Breast epithelium (tissue), 3 donors: ENCODE measurements around the gene CABP5.

Source experiments
- CTCF ChIP-seq, 3 donors: fragments of 450-650 bp; IDR thresholded peaks; one replicate each; pipeline ENCODE4 v1.5.1; 2016 to 2017; ENCODE audit warnings: antibody characterized with exemption in 3 of 3, mild to moderate bottlenecking in 3 of 3, moderate library complexity in 3 of 3
- POLR2A ChIP-seq: fragments of 450-650 bp; IDR thresholded peaks from one replicate; pipeline ENCODE4 v1.6.1; 2016; ENCODE audit warnings: antibody characterized with exemption, mild to moderate bottlenecking, moderate library complexity
- POLR2AphosphoS5 ChIP-seq, 3 donors: sonication (generic); formaldehyde crosslinking; IDR thresholded peaks; one replicate each; pipeline ENCODE4 v1.6.1; 2017; ENCODE audit warnings: antibody characterized with exemption in 3 of 3

- TF ChIP-seq CTCF (IDR thresholded peaks at IDR 0.05) (no peak), POLR2AphosphoS5 (IDR thresholded peaks at IDR 0.05) (no peak), POLR2A (no peak)
Measured at GRCh38 chr19:48064509-48064908, 20.6 kb upstream of the CABP5 start.
